GM12878 (cell line): ENCODE measurements around the gene SH2D6. TPM values are rescaled to one million over a fixed set of nuclear protein-coding genes. Genes with fewer than 3 reads are reported as not detected.

Experiments
- ATAC-seq: fragments of 200-7000 bp; cut with Tn5 transposase; 3 replicates; pipeline ENCODE4 v1.9.1; 2020; ENCODE audit warnings: mild to moderate bottlenecking, moderate library complexity
- BruUV-seq: library from RNA; stranded (reverse); fragments of 400-500 nt; replicated peaks from 2 replicates; lab custom pipeline; 2021; lab: Mats Ljungman, UMichigan
- CTCF ChIA-PET: fragments of 300-600 bp; sonication (Branson Sonifier 250); formaldehyde crosslinking; extraction: SDS; loops from one replicate; lab custom pipeline; 2021; ENCODE audit warnings: inconsistent platforms; lab: Yijun Ruan, JAX
- POLR2A ChIA-PET: fragments of 350-600 bp; formaldehyde crosslinking; extraction: SDS; loops from one replicate; lab custom pipeline; 2021; ENCODE audit warnings: inconsistent platforms; lab: Charles Lee
- RAD21 ChIA-PET: fragments of 300-600 bp; sonication (Branson Sonifier 250); formaldehyde crosslinking; loops from one replicate; lab custom pipeline; 2023; ENCODE audit warnings: antibody characterized with exemption; ENCODE audit not compliant: unreplicated experiment; lab: Charles Lee
- SMC1A ChIA-PET: fragments of 300-600 bp; sonication (Branson Sonifier 250); formaldehyde crosslinking; loops from one replicate; lab custom pipeline; 2023; ENCODE audit not compliant: unreplicated experiment, uncharacterized antibody; lab: Charles Lee
- DNase-seq: peaks from one replicate; pipeline ENCODE4 v3.0.0-alpha.2; 2011; ENCODE audit warnings: low read depth, low spot score
- FAIRE-seq: peaks from 3 replicates; lab custom pipeline; 2011; peaks lifted over from hg19 to GRCh38; lab: Jason Lieb, UNC
- H2AFZ ChIP-seq: 2 replicates; pipeline ENCODE4 v1.6.0; 2011; ENCODE audit warnings: low read depth, low read length, control low read depth; ENCODE audit not compliant: control insufficient read depth
- H3K27ac ChIP-seq: 2 replicates; pipeline ENCODE4 v1.5.1; 2011; ENCODE audit warnings: control low read depth; ENCODE audit not compliant: control insufficient read depth, insufficient read depth
- H3K27me3 ChIP-seq, 2 experiments: replicated peaks in 1 of 2; 2 replicates each; pipeline versions ENCODE4 v1.6.0 to v1.6.1; 2011; ENCODE audit warnings: low read length in 1 of 2; ENCODE audit not compliant: control insufficient read depth in 2 of 2, insufficient read depth in 2 of 2
- H3K36me3 ChIP-seq, 2 experiments: 2 replicates each; pipeline ENCODE4 v1.5.1; 2011; ENCODE audit warnings: low read length in 1 of 2; ENCODE audit not compliant: control insufficient read depth in 2 of 2, insufficient read depth in 2 of 2
- H3K4me1 ChIP-seq: 2 replicates; pipeline ENCODE4 v1.6.1; 2011; ENCODE audit warnings: mild to moderate bottlenecking, low read length, moderate library complexity, mixed read lengths; ENCODE audit not compliant: control insufficient read depth, insufficient read depth
- H3K4me2 ChIP-seq: 2 replicates; pipeline ENCODE4 v1.6.0; 2011; ENCODE audit warnings: control low read depth; ENCODE audit not compliant: control insufficient read depth, insufficient read depth
- H3K4me3 ChIP-seq: fragments of 200-600 bp; sonication (generic); 2 replicates; pipeline ENCODE4 v1.5.1; 2016
- H3K79me2 ChIP-seq: 2 replicates; pipeline ENCODE4 v1.6.0; 2011; ENCODE audit warnings: low read length; ENCODE audit not compliant: control insufficient read depth, insufficient read depth
- H3K9ac ChIP-seq: 2 replicates; pipeline ENCODE4 v1.8.0; 2011; ENCODE audit warnings: low read length, control low read depth, mixed read lengths; ENCODE audit not compliant: control insufficient read depth, insufficient read depth
- H3K9me3 ChIP-seq: replicated peaks from 3 replicates; pipeline ENCODE4 v1.5.1; 2011; ENCODE audit warnings: mild to moderate bottlenecking, low read length; ENCODE audit not compliant: control insufficient read depth, insufficient read depth
- H4K20me1 ChIP-seq: 2 replicates; pipeline ENCODE4 v1.6.0; 2011; ENCODE audit not compliant: control insufficient read depth, insufficient read depth
- ASH2L ChIP-seq: fragments of 300-600, 200-600 bp; sonication (generic); IDR thresholded peaks from 2 replicates; pipeline ENCODE4 v1.6.1; 2017; ENCODE audit warnings: low read depth, mild to moderate bottlenecking, borderline replicate concordance
- BCL11A ChIP-seq: IDR thresholded peaks from 2 replicates; pipeline ENCODE4 v1.6.1; 2011; ENCODE audit warnings: low read depth, low read length
- CBX3 ChIP-seq: fragments of 200-600 bp; sonication (generic); IDR thresholded peaks from 2 replicates; pipeline ENCODE4 v1.6.1; 2016; ENCODE audit warnings: low read depth, borderline replicate concordance
- CBX5 ChIP-seq: sonication (generic); IDR thresholded peaks from 2 replicates; pipeline ENCODE4 v1.6.1; 2016; ENCODE audit warnings: low read depth, moderate library complexity, mild to moderate bottlenecking, inconsistent platforms
- CUX1 ChIP-seq: IDR thresholded peaks from 2 replicates; pipeline ENCODE4 v1.6.1; 2012; ENCODE audit warnings: improper control_type of control experiment, low read depth, low read length; ENCODE audit not compliant: insufficient replicate concordance
- EED ChIP-seq: sonication (generic); IDR thresholded peaks from 2 replicates; pipeline ENCODE4 v1.6.1; 2016; ENCODE audit warnings: antibody characterized with exemption, low read depth
- KDM1A ChIP-seq: fragments of 200-600 bp; sonication (generic); IDR thresholded peaks from 2 replicates; pipeline ENCODE4 v1.6.1; 2016; ENCODE audit warnings: borderline replicate concordance
- MTA3 ChIP-seq: IDR thresholded peaks from 2 replicates; pipeline ENCODE4 v1.6.1; 2012; ENCODE audit warnings: low read length, inconsistent platforms, borderline replicate concordance
- NFYA ChIP-seq: IDR thresholded peaks from 2 replicates; pipeline ENCODE4 v1.6.1; 2011; ENCODE audit warnings: low read depth, mild to moderate bottlenecking, low read length, improper control_type of control experiment, borderline replicate concordance
- RAD21 ChIP-seq: IDR thresholded peaks from 2 replicates; pipeline ENCODE4 v1.6.1; 2011; ENCODE audit warnings: mild to moderate bottlenecking, low read depth, low read length, moderate library complexity; ENCODE audit not compliant: insufficient read depth
- RAD51 ChIP-seq: fragments of 450-650 bp; IDR thresholded peaks from 2 replicates; pipeline ENCODE4 v1.6.1; 2016; ENCODE audit warnings: moderate library complexity, mild to moderate bottlenecking, inconsistent platforms
- RBBP5 ChIP-seq: fragments of 200-600 bp; sonication (generic); conservative IDR thresholded peaks from 2 replicates; pipeline ENCODE4 v1.6.1; 2016
- SMARCA5 ChIP-seq: fragments of 450-650 bp; IDR thresholded peaks from 2 replicates; pipeline ENCODE4 v1.6.1; 2017; ENCODE audit warnings: mild to moderate bottlenecking
- SREBF1 ChIP-seq: IDR thresholded peaks from 2 replicates; pipeline ENCODE4 v1.6.1; 2012; ENCODE audit warnings: mild to moderate bottlenecking, low read length
- SREBF2 ChIP-seq: IDR thresholded peaks from 2 replicates; pipeline ENCODE4 v1.6.1; 2012; ENCODE audit warnings: mild to moderate bottlenecking, low read length
- SRF ChIP-seq, 2 experiments: IDR thresholded peaks; 2 replicates each; pipeline ENCODE4 v1.6.1; 2011; ENCODE audit warnings: low read depth in 2 of 2, low read length in 2 of 2, mild to moderate bottlenecking in 1 of 2, moderate library complexity in 1 of 2
- YY1 ChIP-seq: IDR thresholded peaks from 2 replicates; pipeline ENCODE4 v1.6.1; 2011; ENCODE audit warnings: low read depth, mild to moderate bottlenecking, low read length
- WGBS: methylation state at CpG from one replicate; pipeline ENCODE4 v1.1.6; 2016; ENCODE audit warnings: low lambda C conversion rate; ENCODE audit not compliant: insufficient replicate concordance, insufficient coverage; ENCODE audit errors: missing lambda C conversion rate; 5-methylcytosine and 5-hydroxymethylcytosine counted together
- in situ Hi-C: fragments of 300-500 bp; cut with MboI; formaldehyde crosslinking; loops from 9 replicates; pipeline ENCODE4 v1.14.3; 2018; ENCODE audit warnings: mixed read lengths
- intact Hi-C: fragments of 100-400 bp; cut with micrococcal nuclease; formaldehyde crosslinking; loops from one replicate; pipeline ENCODE4 v1.14.2; 2022; ENCODE audit not compliant: unreplicated experiment
- polyA plus RNA-seq, 11 experiments: library from polyadenylated mRNA; depleted of rRNA in 4 of 11; unstranded in 6 of 11; stranded (reverse) in 5 of 11; fragments of >200 nt; fragmentation: Nextera tagmentation in 4 of 11; fragmentation: Illumina TruSeq in 1 of 11; extraction: Ambion mirVana in 4 of 11; extraction: Trizol in 1 of 11; gene quantifications; 1 replicate in 1 of 11; 2 replicates in 10 of 11; pipeline versions ENCODE4 v1.2.1 to v1.2.3, GENCODE V29; 2011 to 2016; ENCODE audit warnings: inconsistent platforms in 2 of 11, missing spikeins in 2 of 11, low read depth in 1 of 11
- total RNA-seq, 4 experiments: library from RNA; depleted of rRNA in 3 of 4; stranded (reverse); fragments of >200 nt in 3 of 4; fragmentation: Illumina TruSeq in 1 of 4; extraction: Trizol in 1 of 4; gene quantifications; 2 replicates each; pipeline versions ENCODE4 v1.2.1 to v1.2.3, GENCODE V29; 2013 to 2021
- TF ChIP-seq, protein P1 (sequence below): IDR thresholded peaks from 2 replicates; pipeline ENCODE4 v1.6.1; 2012; ENCODE audit warnings: low read depth, low read length, improper control_type of control experiment
- TF ChIP-seq, protein P2 (sequence below), 3 experiments: IDR thresholded peaks in 2 of 3; conservative IDR thresholded peaks in 1 of 3; 2 replicates each; pipeline ENCODE4 v1.5.1; 2011; ENCODE audit warnings: low read depth in 3 of 3, low read length in 3 of 3, mild to moderate bottlenecking in 3 of 3, control low read depth in 2 of 3, moderate library complexity in 2 of 3, inconsistent platforms in 1 of 3, mixed read lengths in 1 of 3; ENCODE audit not compliant: control insufficient read depth in 2 of 3, insufficient read depth in 1 of 3; ENCODE audit errors: extremely low read depth in 1 of 3

The SH2D6 gene
- total and polyA plus RNA-seq, 10 of the 15 experiments (the other 5 are each of a cell fraction or from before 2014, with no cell fraction given), result 0.23 to 0.59 (median 0.34) TPM; not detected in 6

- Histone ChIP-seq H3K9me3 (no peaks in the 10 kb centered on the region), H3K4me2 (no peak overlapping the region), H3K4me3 (no peak overlapping the region), H3K9ac (no peak overlapping the region), H2AFZ (no peak overlapping the region), H3K27ac (no peak overlapping the region), H3K79me2 (no peaks in the 10 kb centered on the region), H3K27me3 (no peaks in the 10 kb centered on the region), H4K20me1 (no peaks in the 10 kb centered on the region), H3K4me1 (no peaks in the 10 kb centered on the region), H3K36me3 (peaks cover 0 to 4% of the 10 kb centered on the region in 2 experiments; a peak in 1 of 4 replicates)
- TF ChIP-seq, protein P1, sequence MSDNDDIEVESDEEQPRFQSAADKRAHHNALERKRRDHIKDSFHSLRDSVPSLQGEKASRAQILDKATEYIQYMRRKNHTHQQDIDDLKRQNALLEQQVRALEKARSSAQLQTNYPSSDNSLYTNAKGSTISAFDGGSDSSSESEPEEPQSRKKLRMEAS, result no peak
- no peak for TF ChIP-seq SREBF2
- TF ChIP-seq CUX1, result no peak
- no peak for TF ChIP-seq NFYA
- no peak for TF ChIP-seq EED
- TF ChIP-seq CBX5, result no peak
- no peak for TF ChIP-seq SMARCA5
- TF ChIP-seq RAD21, result no peak
- TF ChIP-seq, protein P2, sequence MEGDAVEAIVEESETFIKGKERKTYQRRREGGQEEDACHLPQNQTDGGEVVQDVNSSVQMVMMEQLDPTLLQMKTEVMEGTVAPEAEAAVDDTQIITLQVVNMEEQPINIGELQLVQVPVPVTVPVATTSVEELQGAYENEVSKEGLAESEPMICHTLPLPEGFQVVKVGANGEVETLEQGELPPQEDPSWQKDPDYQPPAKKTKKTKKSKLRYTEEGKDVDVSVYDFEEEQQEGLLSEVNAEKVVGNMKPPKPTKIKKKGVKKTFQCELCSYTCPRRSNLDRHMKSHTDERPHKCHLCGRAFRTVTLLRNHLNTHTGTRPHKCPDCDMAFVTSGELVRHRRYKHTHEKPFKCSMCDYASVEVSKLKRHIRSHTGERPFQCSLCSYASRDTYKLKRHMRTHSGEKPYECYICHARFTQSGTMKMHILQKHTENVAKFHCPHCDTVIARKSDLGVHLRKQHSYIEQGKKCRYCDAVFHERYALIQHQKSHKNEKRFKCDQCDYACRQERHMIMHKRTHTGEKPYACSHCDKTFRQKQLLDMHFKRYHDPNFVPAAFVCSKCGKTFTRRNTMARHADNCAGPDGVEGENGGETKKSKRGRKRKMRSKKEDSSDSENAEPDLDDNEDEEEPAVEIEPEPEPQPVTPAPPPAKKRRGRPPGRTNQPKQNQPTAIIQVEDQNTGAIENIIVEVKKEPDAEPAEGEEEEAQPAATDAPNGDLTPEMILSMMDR (IDR thresholded peaks at IDR 0.05 in 2 of 3, conservative IDR thresholded peaks at IDR 0.05 in 1 of 3; ENCODE audit: control insufficient read depth in 2 of 3, extremely low read depth in 1 of 3, insufficient read depth in 1 of 3, low read depth in 3 of 3, low read length in 3 of 3), result no peak
- TF ChIP-seq RBBP5, result no peak
- TF ChIP-seq ASH2L, result no peak
- no peak for TF ChIP-seq MTA3
- no peak for TF ChIP-seq RAD51
- no peak for TF ChIP-seq YY1
- TF ChIP-seq BCL11A, result no peak
- TF ChIP-seq CBX3, result no peak
- no peak for TF ChIP-seq SRF (IDR thresholded peaks at IDR 0.05; ENCODE audit: low read depth in 2 of 2, low read length in 2 of 2)
- TF ChIP-seq SREBF1, result no peak
- TF ChIP-seq KDM1A, result no peak
- RAD21 ChIA-PET, result no interaction called here
- no peak for DNase-seq
- intact Hi-C loops, result no loop called here
- CTCF ChIA-PET, result interaction anchor here (0.6 kb wide), 1 partner anchor 210 kb away, joined by 3 read pairs; no protein-coding TSS in a partner anchor
- SMC1A ChIA-PET, result no interaction called here
- no peak for ATAC-seq
- in situ Hi-C loops, result no loop called here
- POLR2A ChIA-PET, result interaction anchor here (0.9 kb wide), 1 partner anchor 12 kb away, joined by 3 read pairs; no protein-coding TSS in a partner anchor
- 95% methylated on average over 11 of the region's 11 CpGs for WGBS
- no peak for FAIRE-seq
- BruUV-seq, result no TSS peak
These were observed 41.4 kb upstream of the SH2D6 start for GRCh38 chr2:85377083-85377482.
